Activated naive CD4-positive, alpha-beta T cell treated with anti-CD3 and anti-CD28 coated beads, Interleukin-2, amount 10 ng/mL, durations not matched to agents 7 days and 5 days (primary cell): ENCODE measurements around the gene TBX4.

ENCODE experiments used
- CTCF ChIA-PET: fragments of 350-600 bp; sonication (Branson Sonifier 250); formaldehyde crosslinking; loops from one replicate; lab custom pipeline; 2021; ENCODE audit warnings: antibody characterized with exemption; lab: Charles Lee
- DNase-seq: peaks from one replicate; pipeline ENCODE4 v3.0.0-alpha.2; 2020
- H3K27ac Mint-ChIP-seq: one replicate; pipeline ENCODE4 v1.8.0; 2021; ENCODE audit warnings: mild to moderate bottlenecking, moderate library complexity, mixed read lengths
- H3K27me3 Mint-ChIP-seq: one replicate; pipeline ENCODE4 v1.8.0; 2021; ENCODE audit warnings: mild to moderate bottlenecking, mixed read lengths
- H3K36me3 Mint-ChIP-seq: one replicate; pipeline ENCODE4 v1.8.0; 2021; ENCODE audit warnings: mixed read lengths
- H3K4me1 Mint-ChIP-seq: one replicate; pipeline ENCODE4 v1.8.0; 2021; ENCODE audit warnings: mixed read lengths
- H3K4me3 Mint-ChIP-seq: one replicate; pipeline ENCODE4 v1.8.0; 2021; ENCODE audit warnings: mild to moderate bottlenecking, moderate library complexity, mixed read lengths
- H3K9me3 Mint-ChIP-seq: one replicate; pipeline ENCODE4 v1.8.0; 2021; ENCODE audit warnings: mixed read lengths

TBX4 gene

DNA sequence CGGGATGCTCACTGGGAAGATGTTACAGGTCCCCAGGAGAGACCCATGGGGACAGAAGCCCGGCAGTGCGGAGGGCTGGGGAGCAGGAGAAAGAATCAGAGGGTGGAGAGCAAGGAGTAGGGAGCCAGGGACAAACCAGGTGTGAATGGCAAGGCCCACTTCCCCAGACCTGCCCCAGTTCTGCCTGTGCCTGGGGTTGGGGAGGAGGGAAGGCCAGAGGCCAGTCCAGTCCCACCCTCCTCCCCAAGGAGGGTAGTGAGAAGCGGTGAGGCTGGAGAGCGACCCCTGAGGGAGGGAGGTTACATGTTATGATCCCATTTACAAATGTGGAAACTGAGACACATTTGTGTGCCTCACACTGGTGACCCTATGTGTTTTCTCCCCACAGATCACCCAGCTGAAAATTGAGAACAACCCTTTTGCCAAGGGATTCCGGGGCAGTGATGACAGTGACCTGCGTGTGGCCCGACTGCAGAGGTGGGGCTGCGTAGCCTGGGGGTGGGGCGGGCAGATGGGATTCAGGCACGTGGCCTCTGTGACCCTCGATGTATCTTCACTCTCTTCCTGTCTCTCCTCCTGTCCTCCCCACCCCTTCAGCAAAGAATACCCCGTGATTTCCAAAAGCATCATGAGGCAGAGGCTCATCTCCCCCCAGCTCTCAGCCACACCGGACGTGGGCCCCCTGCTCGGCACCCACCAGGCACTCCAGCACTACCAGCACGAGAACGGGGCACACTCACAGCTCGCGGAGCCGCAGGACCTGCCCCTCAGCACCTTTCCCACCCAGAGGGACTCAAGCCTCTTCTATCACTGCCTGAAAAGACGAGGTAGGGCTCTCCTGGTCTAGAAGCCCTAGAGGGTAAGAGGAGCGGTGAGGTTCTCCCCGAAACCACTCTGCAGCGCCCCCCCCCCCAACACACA lies 27.5 kb downstream of the TBX4 start:
- CTCF ChIA-PET: interaction anchor here (0.9 kb wide), 1 partner anchor 68 kb away, joined by 3 read pairs; no protein-coding TSS in a partner anchor
- no peak overlapping the region for H3K4me3 Mint-ChIP-seq
- H3K36me3 Mint-ChIP-seq: no peaks in the 10 kb centered on the region
- DNase-seq: no peak
- no peak overlapping the region for H3K27ac Mint-ChIP-seq
- H3K4me1 Mint-ChIP-seq: no peaks in the 10 kb centered on the region
- no peaks in the 10 kb centered on the region for H3K9me3 Mint-ChIP-seq
- H3K27me3 Mint-ChIP-seq: peaks cover 28% of the 10 kb centered on the region

GRCh38 chr17:61480414-61480807 lies 28.2 kb downstream of the TBX4 start:
- H3K27me3 Mint-ChIP-seq: peaks cover 25% of the 10 kb centered on the region
- no peaks in the 10 kb centered on the region for H3K9me3 Mint-ChIP-seq
- DNase-seq: no peak
- H3K36me3 Mint-ChIP-seq: no peaks in the 10 kb centered on the region
- CTCF ChIA-PET: interaction anchor here (0.9 kb wide), 1 partner anchor 68 kb away, joined by 3 read pairs; no protein-coding TSS in a partner anchor
- H3K4me3 Mint-ChIP-seq: no peak overlapping the region
- no peak overlapping the region for H3K27ac Mint-ChIP-seq
- H3K4me1 Mint-ChIP-seq: no peaks in the 10 kb centered on the region

DNA sequence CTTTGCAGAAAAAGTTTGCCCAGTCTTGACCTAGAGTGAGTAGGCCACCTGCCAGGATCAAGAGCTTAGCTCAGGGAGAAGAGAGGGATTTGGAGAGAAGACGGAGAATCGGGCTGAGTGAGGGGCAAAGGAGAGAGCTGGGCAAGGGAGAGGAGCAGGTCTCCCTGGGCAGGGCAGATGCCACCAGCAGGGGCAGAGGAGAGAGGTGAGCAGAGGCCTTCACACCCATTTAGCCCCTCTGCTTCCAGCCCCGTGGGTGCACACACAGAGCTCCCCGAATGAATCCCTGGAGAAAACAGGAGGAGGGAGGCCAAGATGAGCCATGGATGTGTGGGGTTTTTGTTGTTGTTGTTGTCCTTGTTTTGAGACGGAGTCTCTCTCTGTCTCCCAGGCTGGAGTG lies 29.2 kb downstream of the TBX4 start:
- Mint-ChIP-seq H3K9me3 (no peaks in the 10 kb centered on the region), H3K27me3 (peaks cover 20% of the 10 kb centered on the region), H3K27ac (no peak overlapping the region), H3K36me3 (no peaks in the 10 kb centered on the region), H3K4me1 (no peaks in the 10 kb centered on the region), H3K4me3 (no peak overlapping the region)
- no peak for DNase-seq
- CTCF ChIA-PET: no interaction called here

DNA sequence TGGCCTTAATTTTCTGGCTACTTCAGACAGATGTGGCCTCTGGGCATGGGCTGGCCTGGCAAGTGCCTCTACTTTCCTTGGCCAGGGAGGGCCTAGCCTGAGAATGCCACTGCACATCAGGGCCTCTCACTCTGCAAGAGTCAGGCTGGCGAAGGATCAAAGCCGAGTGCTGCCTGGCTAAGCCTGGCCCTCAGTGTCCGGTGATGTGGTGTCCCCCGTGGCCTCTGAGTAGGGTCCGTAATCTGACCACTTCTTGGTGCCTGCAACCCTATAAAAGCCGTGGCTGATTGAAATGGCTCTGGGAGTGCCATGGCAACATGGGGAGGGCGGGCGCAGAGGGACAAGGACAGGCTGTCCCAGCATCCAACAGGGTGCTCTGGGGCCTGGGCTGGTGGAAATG lies 30.2 kb downstream of the TBX4 start:
- Mint-ChIP-seq H3K27ac (no peak overlapping the region), H3K27me3 (peaks cover 20% of the 10 kb centered on the region), H3K36me3 (no peaks in the 10 kb centered on the region)

DNA sequence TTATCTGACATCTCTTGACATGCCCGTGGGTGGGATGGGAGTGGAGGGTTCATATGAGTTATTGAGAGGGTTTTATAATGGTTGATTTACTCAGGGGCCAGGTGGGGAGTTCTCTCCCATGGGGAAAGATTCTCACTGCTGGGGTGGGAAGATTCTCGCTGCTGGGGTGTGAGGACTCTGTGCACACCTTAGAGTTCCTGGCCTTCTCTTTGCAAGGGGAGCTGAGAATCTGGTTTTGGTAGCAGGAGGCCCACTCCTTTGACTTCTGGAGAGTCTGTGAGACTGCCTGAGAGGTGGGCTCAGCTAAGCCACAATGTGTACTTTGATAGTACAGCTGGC lies 31.5 kb downstream of the TBX4 start:
- DNase-seq: no peak
- no peaks in the 10 kb centered on the region for H3K36me3 Mint-ChIP-seq
- H3K27ac Mint-ChIP-seq: no peak overlapping the region
- CTCF ChIA-PET: no interaction called here
- H3K27me3 Mint-ChIP-seq: peaks cover 25% of the 10 kb centered on the region
- no peaks in the 10 kb centered on the region for H3K9me3 Mint-ChIP-seq
- H3K4me3 Mint-ChIP-seq: no peak overlapping the region
- no peaks in the 10 kb centered on the region for H3K4me1 Mint-ChIP-seq

More for the DNA sequence above, 30.2 kb downstream of the TBX4 start:
- CTCF ChIA-PET: no interaction called here
- no peak for DNase-seq
- H3K4me3 Mint-ChIP-seq: no peak overlapping the region
- no peaks in the 10 kb centered on the region for H3K9me3 Mint-ChIP-seq
- no peaks in the 10 kb centered on the region for H3K4me1 Mint-ChIP-seq

GRCh38 chr17:61484174-61484573 lies 32.0 kb downstream of the TBX4 start:
- Mint-ChIP-seq H3K27ac (no peak overlapping the region), H3K4me3 (no peak overlapping the region), H3K9me3 (no peaks in the 10 kb centered on the region), H3K36me3 (no peaks in the 10 kb centered on the region), H3K27me3 (peaks cover 25% of the 10 kb centered on the region), H3K4me1 (no peaks in the 10 kb centered on the region)
- DNase-seq: no peak
- CTCF ChIA-PET: interaction anchor here (1.2 kb wide), 1 partner anchor 67 kb away, joined by 4 read pairs; no protein-coding TSS in a partner anchor

DNA sequence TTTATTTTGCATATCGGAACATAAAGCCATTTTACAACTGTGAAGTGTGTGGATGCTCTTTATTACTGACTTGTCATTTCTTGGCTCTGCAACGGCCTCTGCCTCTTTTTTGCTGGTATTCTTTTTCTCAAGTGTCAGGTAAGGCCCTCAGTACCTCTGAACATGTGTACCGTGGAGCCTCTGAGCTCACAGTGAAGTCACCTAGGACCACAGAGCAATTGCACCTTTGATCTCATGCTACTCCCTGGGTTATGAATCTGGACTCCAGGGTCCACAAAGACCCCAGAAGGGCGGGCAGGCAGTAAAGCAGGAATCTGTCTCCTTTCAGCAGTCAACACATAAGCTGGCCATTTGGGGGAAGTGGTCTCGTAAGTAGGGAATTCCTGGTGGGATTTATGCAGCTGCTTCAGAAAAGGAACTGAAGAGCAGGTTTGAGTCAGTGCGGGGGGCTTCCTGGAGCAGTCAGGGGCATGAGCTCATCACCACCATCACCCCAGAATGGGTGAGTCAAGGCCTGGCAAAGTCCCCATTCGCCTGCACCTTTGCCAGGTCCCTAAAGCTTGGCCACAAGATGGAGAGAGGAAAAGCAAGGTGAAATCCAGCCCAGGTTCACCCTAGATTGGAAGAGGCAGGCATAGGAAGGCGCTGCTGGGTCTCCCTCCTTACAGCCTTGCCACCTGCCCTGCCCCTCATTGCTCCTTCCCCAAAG lies 33.0 kb downstream of the TBX4 start:
- Mint-ChIP-seq H3K4me1 (no peaks in the 10 kb centered on the region), H3K27ac (no peak overlapping the region), H3K9me3 (no peaks in the 10 kb centered on the region), H3K27me3 (peaks cover 31% of the 10 kb centered on the region), H3K4me3 (no peak overlapping the region), H3K36me3 (no peaks in the 10 kb centered on the region)
- CTCF ChIA-PET: interaction anchor here (1.2 kb wide), 1 partner anchor 66 kb away, joined by 4 read pairs; no protein-coding TSS in a partner anchor
- DNase-seq: no peak

DNA sequence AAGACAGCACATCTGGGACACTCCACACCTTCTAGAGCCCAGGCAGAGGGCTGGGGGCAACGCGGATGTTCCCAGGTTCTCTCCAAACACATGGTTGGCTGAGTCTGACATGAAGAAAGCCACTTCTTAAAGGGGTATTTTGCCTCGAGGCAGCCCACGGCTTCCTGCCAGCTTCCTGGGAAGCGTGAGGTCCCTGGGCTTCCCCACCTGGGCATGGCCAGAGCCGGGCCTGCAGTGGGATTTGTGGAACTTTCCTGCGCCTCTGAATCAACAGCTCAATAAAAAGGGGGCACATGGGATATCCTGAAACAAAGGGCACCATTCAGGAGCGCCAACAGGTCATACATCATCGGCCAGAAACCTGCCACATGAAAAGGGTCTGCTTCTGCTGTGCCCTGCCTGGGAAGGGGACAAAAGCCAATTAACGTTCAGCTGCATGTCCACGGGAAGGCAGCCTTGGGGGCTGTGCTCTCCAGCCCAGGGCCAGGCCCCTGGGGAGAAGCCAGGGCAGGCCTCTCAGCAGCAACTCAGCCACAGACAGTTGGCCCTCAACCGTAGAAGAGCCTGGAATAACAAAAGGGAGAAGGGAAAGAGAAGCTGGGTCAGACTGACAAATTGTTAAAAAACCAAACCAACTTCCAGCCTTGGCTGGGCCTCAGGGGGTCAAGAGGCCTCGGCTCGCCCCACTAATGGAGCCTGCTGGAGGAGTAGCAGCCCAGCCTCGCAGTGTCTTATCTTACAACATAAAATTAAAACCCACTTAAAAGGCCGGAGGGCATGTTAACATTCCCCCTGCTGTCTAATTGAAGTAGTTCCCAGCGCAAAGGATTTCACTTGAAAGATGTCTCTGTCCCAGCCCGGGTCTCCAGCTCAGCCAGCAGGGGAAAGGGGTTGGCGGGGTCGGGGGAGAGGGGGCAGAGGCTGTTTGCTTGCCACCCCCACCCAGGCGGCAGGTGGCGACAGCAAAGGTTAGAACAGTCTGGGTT lies 34.2 kb downstream of the TBX4 start:
- no peak overlapping the region for H3K4me3 Mint-ChIP-seq
- H3K27me3 Mint-ChIP-seq: peaks cover 33% of the 10 kb centered on the region
- no peak for DNase-seq
- CTCF ChIA-PET: no interaction called here
- H3K36me3 Mint-ChIP-seq: no peaks in the 10 kb centered on the region
- H3K9me3 Mint-ChIP-seq: no peaks in the 10 kb centered on the region
- H3K27ac Mint-ChIP-seq: no peak overlapping the region
- no peaks in the 10 kb centered on the region for H3K4me1 Mint-ChIP-seq

DNA sequence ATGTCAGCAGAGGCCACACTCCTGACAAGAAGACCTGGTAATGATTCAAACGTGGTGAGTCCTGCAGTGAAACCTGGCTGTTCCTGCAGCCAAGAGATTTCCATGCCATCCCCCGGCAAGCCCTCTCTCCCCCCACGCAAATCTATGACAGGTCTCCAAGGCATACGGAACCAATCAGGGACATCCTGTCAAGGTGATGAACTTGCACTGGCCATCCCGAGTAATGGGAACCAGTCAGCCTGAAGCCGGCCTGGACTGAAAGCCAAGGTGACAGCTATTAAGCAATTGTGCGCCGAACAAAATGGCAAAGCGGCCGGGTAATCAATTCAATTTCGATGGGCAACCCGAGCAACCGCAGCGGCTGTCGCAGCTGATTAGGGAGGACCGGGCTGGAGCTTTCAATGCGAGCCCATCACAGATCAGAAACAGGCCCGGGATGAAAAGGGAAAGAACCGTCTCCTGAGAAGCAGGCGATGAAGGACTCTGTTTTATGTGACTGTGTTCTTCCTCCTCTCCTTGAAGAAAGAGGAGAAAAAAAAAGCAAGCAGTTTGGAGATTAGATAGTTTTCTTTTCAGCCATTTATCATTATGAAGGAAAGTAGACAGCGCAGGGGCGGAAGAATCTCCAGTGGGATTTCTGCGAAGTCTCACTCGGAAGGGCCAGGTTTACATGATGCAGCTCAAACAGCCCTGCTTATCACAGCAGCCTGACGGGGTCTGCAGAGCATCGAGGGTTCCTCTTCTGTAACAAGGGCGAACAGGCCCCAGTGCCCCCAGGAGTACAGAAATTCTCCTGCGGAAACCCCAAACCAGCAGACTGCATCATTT lies 35.2 kb downstream of the TBX4 start:
- H3K27me3 Mint-ChIP-seq: peaks cover 36% of the 10 kb centered on the region
- H3K9me3 Mint-ChIP-seq: no peaks in the 10 kb centered on the region
- DNase-seq: no peak
- H3K36me3 Mint-ChIP-seq: no peaks in the 10 kb centered on the region
- CTCF ChIA-PET: no interaction called here
- H3K4me3 Mint-ChIP-seq: no peak overlapping the region
- no peak overlapping the region for H3K27ac Mint-ChIP-seq
- H3K4me1 Mint-ChIP-seq: no peaks in the 10 kb centered on the region

DNA sequence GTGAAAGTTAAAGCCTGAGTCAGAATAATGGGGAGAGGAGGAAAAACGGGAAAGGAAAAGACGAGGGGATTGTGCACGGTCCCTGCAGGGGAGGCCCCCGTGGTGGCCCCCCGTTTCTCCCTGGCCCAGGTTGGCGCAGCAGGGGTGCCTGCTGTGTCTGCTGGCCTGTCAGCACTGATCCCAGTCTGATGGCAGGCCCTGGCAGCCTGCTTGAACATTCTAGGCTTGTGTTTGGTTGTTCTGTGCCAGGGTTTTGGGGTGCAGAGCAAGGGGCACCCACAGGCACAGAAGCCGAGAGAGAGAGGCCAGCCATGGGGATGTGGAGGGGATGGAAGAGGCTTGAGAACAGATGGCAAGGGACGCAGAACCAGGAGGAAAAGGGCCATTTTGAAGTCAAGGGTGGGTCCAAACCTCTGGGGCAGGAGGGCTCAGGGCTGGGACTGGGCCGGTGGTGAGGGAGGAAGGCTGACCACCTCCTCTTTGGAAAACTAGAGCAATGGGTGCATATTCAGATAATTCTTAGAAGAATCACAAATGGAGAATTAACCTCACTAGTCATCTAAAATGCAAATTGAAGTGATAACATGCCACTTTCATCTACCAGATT lies 35.9 kb downstream of the TBX4 start:
- Mint-ChIP-seq H3K4me1 (no peaks in the 10 kb centered on the region), H3K27ac (no peak overlapping the region), H3K9me3 (no peaks in the 10 kb centered on the region), H3K4me3 (no peak overlapping the region), H3K36me3 (no peaks in the 10 kb centered on the region), H3K27me3 (peaks cover 35% of the 10 kb centered on the region)
- DNase-seq: no peak
- CTCF ChIA-PET: no interaction called here

DNA sequence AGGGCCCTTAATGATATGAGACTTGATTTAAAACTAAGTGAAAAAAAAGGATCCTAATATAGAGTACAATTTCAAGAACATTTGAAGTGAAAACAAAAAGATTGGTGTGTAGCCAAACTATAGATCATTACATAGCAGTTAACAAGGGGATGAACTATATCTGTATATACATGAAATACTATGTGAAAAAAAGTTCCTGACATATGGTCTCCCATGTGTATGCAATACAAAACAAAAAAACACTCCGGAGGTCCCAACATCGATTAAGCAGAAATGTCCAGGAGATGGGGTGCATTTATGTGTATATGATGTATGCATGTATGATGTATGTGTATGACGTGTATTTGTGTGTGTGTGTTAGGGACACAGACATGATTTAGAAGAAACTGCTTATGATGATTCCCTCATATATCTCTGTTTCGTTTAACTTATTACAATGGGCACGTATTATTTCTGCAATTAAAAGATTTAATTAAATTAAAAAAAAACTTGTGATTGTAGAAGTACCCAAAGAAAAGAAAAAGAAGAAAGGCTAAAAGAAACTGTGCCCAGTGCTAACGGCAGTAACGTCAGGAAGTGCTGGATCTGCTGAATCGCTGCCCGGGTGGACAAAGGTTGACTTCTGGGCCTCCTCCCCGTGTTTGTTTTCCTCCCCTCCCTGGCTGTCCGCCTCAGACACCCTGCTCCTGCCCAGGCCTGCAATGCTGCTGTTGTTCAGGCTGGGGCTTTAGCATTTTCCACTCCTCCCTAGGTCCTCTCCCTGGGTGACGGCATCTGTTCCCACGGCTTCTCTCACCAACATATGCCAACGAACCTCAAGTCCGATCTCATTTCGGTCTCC lies 36.9 kb downstream of the TBX4 start:
- DNase-seq: no peak
- Mint-ChIP-seq H3K4me1 (no peaks in the 10 kb centered on the region), H3K27me3 (peaks cover 34% of the 10 kb centered on the region), H3K9me3 (no peaks in the 10 kb centered on the region), H3K27ac (no peak overlapping the region), H3K4me3 (no peak overlapping the region), H3K36me3 (no peaks in the 10 kb centered on the region)
- CTCF ChIA-PET: no interaction called here

DNA sequence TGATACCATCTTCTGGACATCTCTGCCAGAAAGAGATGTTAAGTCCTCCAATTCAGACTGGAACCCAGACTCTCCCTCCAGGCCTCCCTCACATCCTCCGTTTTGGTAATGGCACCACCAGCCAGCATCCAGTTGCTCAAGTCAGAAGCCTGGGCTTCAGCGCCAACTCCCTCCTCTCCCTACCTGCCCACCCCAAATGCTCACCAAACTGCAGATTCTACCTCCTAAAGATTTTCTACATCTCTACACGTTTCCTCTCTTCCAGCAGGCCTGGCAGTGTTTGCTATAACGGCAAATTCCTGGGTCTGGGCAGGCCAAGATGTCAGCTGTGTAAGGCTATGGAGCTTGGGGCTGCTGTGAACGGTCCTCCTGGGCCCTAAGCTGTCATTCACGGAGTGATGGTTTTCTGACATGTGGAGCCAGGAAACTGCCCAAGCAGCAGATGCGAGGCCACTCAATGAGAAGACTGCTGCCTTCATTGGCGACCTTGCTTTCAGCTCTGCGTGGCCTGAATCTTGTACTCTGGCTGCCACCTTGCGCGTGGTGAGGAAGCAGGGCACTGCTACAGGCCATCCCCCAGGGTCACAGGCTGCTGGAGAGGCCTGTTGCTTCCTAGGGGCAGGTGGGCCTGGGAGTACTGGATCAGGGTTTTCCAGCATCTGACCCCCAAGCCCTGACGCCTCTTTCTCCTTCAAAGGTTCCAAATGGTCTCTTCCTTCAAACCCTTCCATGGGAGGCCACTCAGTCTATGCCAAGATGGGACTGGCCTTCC lies 37.7 kb downstream of the TBX4 start:
- no peak overlapping the region for H3K27ac Mint-ChIP-seq

More for the DNA sequence above, 37.7 kb downstream of the TBX4 start:
- peaks cover 34% of the 10 kb centered on the region for H3K27me3 Mint-ChIP-seq
- no peak overlapping the region for H3K4me3 Mint-ChIP-seq
- no peaks in the 10 kb centered on the region for H3K4me1 Mint-ChIP-seq
- CTCF ChIA-PET: no interaction called here
- no peaks in the 10 kb centered on the region for H3K36me3 Mint-ChIP-seq
- DNase-seq: no peak
- H3K9me3 Mint-ChIP-seq: no peaks in the 10 kb centered on the region
